ENCODE measurements around the gene PSPH.

The PSPH gene

DNA sequence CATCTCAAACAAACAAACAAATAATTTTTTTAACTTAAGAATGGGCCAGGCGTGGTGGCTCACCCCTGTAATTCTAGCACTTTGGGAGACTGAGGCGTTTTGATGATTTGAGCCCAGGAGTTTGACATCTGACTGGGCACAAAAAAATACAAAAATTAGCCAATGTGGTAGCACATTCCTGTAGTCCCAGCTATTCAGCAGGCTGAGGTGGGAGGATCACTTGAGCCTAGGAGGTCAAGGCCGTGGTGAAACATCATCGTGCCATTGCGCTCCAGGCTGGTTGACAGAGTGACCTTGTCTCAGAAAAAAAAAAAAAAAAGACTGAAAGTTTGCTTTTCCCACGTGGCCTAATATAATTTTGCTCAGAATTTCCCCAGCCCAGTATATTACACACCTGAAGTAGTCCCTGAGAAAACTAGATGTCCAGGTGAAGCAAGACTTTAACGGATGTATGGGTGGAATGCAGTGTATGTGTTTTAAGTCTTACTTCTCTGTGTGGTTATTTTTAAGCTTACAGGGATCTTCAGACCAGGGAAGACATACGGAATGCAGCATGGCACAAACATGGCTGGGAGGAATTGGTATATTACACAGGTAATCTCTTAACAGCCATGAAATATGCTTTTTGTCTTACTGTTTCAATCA is 54.3 kb downstream of the PSPH start:
- DNase-seq: no peak

DNA sequence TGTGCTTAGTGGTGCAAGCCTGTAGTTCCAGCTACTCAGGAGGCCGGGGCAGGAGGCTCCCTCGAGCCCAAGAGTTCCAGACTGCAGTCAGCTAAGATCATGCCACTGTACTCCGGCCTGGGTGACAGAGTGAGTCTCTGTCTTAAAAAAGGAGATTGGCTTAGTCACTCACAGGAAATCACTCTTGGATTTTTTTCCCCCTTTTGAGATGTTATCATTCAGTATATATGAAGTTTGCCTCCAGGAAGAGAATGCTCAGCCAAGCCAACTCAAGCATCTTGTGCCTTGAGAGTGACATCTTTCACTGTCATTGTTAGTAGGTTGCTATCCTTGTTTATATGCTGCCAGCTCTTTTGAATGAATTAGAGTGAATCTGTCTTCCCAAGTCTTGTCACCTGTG is 58.9 kb downstream of the PSPH start:
- DNase-seq: no peak

DNA sequence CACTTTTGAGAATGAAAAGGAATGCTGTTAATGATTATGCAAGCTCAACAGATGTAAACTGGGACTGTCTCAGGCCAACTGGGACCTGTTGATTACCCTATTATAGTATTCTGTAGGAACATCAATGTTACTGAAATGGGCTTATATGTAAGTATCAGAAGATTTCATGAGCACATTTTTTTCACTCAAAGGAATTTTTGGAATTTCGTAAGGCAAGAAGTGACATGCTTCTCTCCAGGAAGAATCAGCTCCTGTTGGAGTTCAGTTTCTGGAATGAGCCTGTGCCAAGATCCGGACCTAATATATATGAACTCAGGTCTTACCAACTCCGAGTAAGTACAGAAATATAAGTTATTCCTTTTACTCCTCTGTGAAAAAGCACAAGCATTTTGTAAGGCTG is 67.7 kb downstream of the PSPH start:
- no peak for DNase-seq

GRCh38 chr7:55980266-55980665 is 71.0 kb downstream of the PSPH start:
- DNase-seq: no peak

DNA sequence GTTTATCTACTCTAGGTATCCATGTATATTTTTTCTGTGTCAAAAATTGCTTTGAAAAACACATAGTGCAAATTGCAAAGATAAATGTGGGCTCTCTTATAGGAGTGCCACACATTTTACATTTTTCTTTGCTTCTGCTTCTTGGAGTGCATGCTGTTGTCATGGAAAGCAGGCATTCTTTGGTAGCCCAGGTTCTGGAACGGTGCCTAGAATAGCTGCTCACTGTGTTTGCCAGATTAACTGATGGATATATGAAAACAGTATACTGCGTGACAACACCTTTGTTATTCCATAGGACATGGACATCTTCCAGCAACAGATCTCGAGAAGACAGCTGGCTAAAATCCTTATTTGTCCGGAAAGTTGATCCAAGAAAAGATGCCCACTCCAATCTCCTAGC is 73.4 kb downstream of the PSPH start:
- DNase-seq: no peak

- DNase-seq: no peak
Measured at GRCh38 chr7:55975988-55976633, 75.1 kb downstream of the PSPH start.

GRCh38 chr7:55973747-55974250 is 77.4 kb downstream of the PSPH start:
- no peak for DNase-seq

GRCh38 chr7:55970978-55971377 is 80.3 kb downstream of the PSPH start:
- DNase-seq: no peak

DNA sequence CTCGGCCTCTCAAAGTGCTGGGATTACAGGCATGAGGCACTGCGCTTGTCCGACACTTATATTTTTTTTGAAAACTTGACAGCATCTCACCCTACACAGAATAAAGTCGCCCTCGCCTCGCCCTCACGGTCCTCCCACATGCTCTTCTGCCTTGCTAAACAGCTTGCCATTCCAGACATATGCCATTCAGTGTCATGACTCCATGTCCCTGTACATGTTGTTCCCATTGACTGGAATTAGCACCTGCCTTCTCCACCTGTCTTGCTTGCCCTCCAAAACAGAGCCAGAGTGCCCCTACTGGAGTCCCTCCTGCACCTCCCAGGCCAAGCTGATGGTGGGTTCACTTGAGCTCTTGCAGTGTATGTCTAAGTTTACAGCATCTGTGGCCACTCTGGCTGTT is 80.7 kb downstream of the PSPH start:
- no peak for DNase-seq

DNA sequence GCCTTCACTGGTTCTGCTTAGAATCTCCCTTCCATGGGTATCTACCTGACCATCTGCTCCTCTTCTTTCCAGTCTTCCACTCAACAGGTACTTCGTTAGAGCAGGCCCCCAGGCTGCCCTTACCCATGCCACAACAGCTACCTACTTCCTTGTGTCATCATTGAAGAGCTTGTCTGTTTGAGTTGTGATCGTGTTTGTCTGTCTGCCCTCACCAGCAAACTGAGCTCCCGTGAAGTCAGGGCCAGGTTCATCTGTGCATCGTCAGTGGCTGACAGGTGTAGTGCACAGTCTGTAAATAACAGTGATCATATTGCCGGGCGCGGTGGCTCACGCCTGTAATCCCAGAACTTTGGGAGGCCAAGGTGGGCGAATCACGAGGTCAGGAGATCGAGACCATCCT is 81.9 kb downstream of the PSPH start:
- no peak for DNase-seq

DNA sequence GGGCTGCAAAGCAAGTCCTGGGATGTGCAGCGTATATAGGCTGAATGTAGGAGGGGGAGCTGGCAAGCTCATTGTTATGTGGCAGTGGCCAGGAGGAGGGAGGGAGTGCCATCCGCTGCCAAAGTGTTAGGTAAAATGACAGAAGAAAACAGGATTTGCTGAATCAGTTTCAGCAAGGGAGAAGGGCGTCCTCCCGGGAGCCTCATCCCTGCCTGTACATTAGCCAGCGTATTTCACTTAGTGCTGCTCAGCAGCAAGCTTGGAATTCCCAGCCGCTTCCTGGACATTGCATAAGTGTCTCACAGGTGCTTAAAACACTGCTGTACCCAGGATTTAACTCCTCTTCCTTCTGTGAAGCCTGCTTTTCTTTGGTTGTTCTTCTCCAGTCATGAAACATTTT is 84.4 kb downstream of the PSPH start:
- DNase-seq: no peak

- no peak for DNase-seq
Measured at GRCh38 chr7:55965805-55966421, 85.3 kb downstream of the PSPH start.

DNA sequence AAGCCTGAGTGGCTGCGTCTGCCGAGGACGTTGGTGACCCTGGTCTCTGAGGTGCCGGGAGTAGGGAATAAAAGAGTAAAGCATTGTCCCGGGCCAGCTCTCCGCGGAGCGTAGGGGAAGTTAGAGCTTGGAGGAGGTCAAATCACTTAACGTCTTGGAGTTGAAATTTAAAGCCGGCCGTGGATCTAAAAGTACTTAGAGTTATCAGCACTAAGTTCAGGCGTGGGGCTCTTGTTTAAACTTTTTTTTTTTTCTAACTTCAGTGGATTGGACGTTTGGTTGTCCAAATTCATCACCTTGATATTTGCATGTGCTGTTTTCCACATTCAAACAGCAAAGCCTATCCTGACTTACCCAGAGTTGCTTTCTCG is 86.2 kb downstream of the PSPH start:
- DNase-seq: peak; percentile 40

DNA sequence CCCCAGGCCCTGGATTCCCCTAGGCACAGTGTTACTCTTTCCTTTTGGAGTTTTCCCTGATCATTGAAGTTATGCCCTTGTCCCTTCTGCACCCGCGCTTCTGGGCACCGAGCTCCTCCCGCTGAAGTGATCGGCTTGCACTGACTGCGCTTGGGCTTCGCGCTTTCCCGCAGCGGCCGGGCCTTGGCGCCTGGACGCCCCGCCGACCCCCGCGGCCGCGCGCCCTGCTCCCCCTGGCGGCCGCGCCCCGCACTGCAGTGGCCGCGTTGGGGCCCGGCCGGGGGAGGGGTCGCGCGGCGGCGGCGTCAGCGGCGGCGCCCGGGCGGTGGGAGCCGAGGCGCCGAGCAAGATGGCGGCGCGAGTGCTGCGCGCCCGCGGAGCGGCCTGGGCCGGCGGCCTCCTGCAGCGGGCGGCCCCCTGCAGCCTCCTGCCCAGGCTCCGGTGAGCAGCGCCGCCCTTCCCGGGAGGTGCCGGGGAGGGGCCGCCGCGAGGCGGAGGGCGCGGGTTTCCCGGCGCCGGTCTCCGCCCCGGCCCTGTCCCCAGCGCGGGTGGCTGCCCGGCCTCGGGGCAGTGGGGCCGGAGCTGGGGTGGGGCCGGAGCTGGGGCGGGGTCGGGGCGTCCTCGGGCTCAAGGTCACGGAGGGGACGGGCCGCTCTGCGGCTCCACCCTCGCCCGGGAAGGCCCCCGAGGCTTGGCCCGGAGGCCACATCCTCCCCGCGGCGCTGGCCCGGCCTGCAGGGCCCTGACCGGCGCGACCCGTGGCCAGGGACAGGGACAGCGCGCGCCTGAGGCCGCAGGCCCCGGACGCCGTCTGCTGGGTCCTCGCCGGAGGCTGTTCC is 86.8 kb downstream of the PSPH start, which contains the start of gene NIPSNAP2:
NIPSNAP2 (plus strand) TSS at position 325 of the 839 bp plus-strand sequence; CDS start at position 350, 25 bp downstream.
- DNase-seq: peak; percentile 55

- DNase-seq: no peak
Measured at GRCh38 chr7:55963584-55964168, 87.6 kb downstream of the PSPH start.

DNA sequence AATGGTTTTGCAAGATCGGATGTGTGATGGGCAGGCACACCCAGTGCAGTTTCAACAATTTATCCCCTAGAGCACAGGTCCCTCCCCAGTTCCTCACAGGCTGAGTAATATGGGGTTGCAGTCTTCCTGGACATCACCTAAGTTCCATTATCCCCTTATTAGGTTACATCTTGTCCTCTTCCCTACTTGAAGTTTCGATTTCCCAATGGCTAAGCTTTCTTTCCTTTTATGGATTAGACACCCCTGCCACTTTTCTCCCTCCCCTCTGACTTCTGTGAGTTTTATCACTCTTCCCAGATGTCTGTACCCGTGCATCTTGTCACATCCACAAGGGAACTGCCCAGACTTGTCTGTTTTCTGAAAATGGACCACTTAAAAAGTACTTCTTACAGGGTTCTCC is 89.2 kb downstream of the PSPH start:
- DNase-seq: no peak

Measured in activated CD4-positive, alpha-beta T cell treated with anti-CD3 and anti-CD28 coated beads, Interleukin-2, amount 50 U/mL, for 16 hours (primary cell).